DND-41 (cell line): ENCODE measurements around the gene UBA7.
A peak's percentile ranks its signal among the peaks of the same experiment; 100 is the strongest.

ENCODE experiments used
- ATAC-seq: fragments of 200-7000 bp; cut with Tn5 transposase; 3 replicates; pipeline ENCODE4 v1.9.1; 2021; ENCODE audit warnings: low read depth; ENCODE audit not compliant: insufficient read depth
- DNase-seq: peaks from one replicate; pipeline ENCODE4 v3.0.0-alpha.2; 2020
- H2AFZ ChIP-seq: 2 replicates; pipeline ENCODE4 v1.6.0; 2012; ENCODE audit warnings: low read depth, low read length
- H3K27ac ChIP-seq: 2 replicates; pipeline ENCODE4 v1.5.1; 2012; ENCODE audit warnings: low read length, inconsistent platforms
- H3K27me3 ChIP-seq: fragments of 200-600 bp; sonication (generic); 2 replicates; pipeline ENCODE4 v1.6.0; 2012; ENCODE audit warnings: low read length, mild to moderate bottlenecking, inconsistent platforms; ENCODE audit not compliant: insufficient read depth, poor library complexity
- H3K36me3 ChIP-seq: 2 replicates; pipeline ENCODE4 v1.5.1; 2012; ENCODE audit warnings: low read length, inconsistent platforms; ENCODE audit not compliant: insufficient read depth
- H3K4me1 ChIP-seq: 2 replicates; pipeline ENCODE4 v1.5.1; 2012; ENCODE audit warnings: mild to moderate bottlenecking, low read length; ENCODE audit not compliant: insufficient read depth
- H3K4me2 ChIP-seq: 2 replicates; pipeline ENCODE4 v1.6.0; 2012; ENCODE audit warnings: mild to moderate bottlenecking, moderate library complexity, low read length, inconsistent platforms; ENCODE audit not compliant: insufficient read depth
- H3K4me3 ChIP-seq, 2 experiments: fragments of 200-600 bp in 1 of 2; shearing (Covaris generic) in 1 of 2; 2 replicates each; pipeline ENCODE4 v1.5.1; 2012 to 2016; ENCODE audit warnings: inconsistent platforms in 2 of 2, low read length in 2 of 2, mild to moderate bottlenecking in 2 of 2, low read depth in 1 of 2, moderate library complexity in 1 of 2
- H3K79me2 ChIP-seq: 2 replicates; pipeline ENCODE4 v1.6.0; 2012; ENCODE audit warnings: low read length, inconsistent platforms; ENCODE audit not compliant: insufficient read depth
- H3K9ac ChIP-seq: 2 replicates; pipeline ENCODE4 v1.6.0; 2012; ENCODE audit warnings: low read depth, mild to moderate bottlenecking, inconsistent platforms, low read length, moderate library complexity
- H3K9me3 ChIP-seq: 2 replicates; pipeline ENCODE4 v1.5.1; 2012; ENCODE audit warnings: low read length, moderate library complexity, mild to moderate bottlenecking, inconsistent platforms; ENCODE audit not compliant: insufficient read depth, severe bottlenecking
- H4K20me1 ChIP-seq: 2 replicates; pipeline ENCODE4 v1.6.0; 2012; ENCODE audit warnings: low read length; ENCODE audit not compliant: insufficient read depth
- EZH2 ChIP-seq: IDR thresholded peaks from 3 replicates; pipeline ENCODE4 v1.6.1; 2012; ENCODE audit warnings: borderline replicate concordance, low read depth, mild to moderate bottlenecking, moderate library complexity, low read length, inconsistent platforms; ENCODE audit not compliant: severe bottlenecking
- TF ChIP-seq, protein P1 (sequence below): IDR thresholded peaks from 2 replicates; pipeline ENCODE4 v1.5.1; 2012; ENCODE audit warnings: borderline replicate concordance, low read length, moderate library complexity, mild to moderate bottlenecking; ENCODE audit not compliant: poor library complexity, severe bottlenecking; ENCODE audit errors: extremely low read depth

UBA7 gene

GRCh38 chr3:49803465-49804140 lies 10.2 kb downstream of the UBA7 start:
- H3K9ac ChIP-seq, result peak overlapping the region; percentile 59
- H2AFZ ChIP-seq, result peak overlapping the region; percentile 100
- peak; percentile 72 for TF ChIP-seq EZH2
- TF ChIP-seq, protein P1, sequence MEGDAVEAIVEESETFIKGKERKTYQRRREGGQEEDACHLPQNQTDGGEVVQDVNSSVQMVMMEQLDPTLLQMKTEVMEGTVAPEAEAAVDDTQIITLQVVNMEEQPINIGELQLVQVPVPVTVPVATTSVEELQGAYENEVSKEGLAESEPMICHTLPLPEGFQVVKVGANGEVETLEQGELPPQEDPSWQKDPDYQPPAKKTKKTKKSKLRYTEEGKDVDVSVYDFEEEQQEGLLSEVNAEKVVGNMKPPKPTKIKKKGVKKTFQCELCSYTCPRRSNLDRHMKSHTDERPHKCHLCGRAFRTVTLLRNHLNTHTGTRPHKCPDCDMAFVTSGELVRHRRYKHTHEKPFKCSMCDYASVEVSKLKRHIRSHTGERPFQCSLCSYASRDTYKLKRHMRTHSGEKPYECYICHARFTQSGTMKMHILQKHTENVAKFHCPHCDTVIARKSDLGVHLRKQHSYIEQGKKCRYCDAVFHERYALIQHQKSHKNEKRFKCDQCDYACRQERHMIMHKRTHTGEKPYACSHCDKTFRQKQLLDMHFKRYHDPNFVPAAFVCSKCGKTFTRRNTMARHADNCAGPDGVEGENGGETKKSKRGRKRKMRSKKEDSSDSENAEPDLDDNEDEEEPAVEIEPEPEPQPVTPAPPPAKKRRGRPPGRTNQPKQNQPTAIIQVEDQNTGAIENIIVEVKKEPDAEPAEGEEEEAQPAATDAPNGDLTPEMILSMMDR, result no peak
- peak; percentile 47 for DNase-seq
- H4K20me1 ChIP-seq, result peaks cover 18% of the 10 kb centered on the region
- ATAC-seq, result peak; percentile 11; the same call in 2 of the 3 replicates
- H3K27ac ChIP-seq, result no peak overlapping the region
- H3K27me3 ChIP-seq, result peaks cover 21% of the 10 kb centered on the region
- H3K9me3 ChIP-seq, result no peaks in the 10 kb centered on the region
- no peaks in the 10 kb centered on the region for H3K36me3 ChIP-seq
- peaks cover 57% of the 10 kb centered on the region for H3K4me1 ChIP-seq
- no peaks in the 10 kb centered on the region for H3K79me2 ChIP-seq
- peak overlapping the region; percentile 100 for H3K4me2 ChIP-seq
- peak overlapping the region; percentile 40 to 98; a peak in 3 of 4 replicates for H3K4me3 ChIP-seq

GRCh38 chr3:49802719-49803464 lies 10.9 kb downstream of the UBA7 start, which contains the start of gene INKA1:
TSS of gene INKA1 (plus strand) at chr3:49803261. CDS start at chr3:49803393, 132 bp downstream.
- H3K4me2 ChIP-seq, result peak within 1 kb of the TSS; percentile 100
- peak; percentile 85 for DNase-seq
- peak within 1 kb of the TSS; percentile 100 for H2AFZ ChIP-seq
- H3K79me2 ChIP-seq, result no peaks in the 10 kb centered on the region
- peak within 1 kb of the TSS; percentile 35; the same call in 1 of the 2 replicates for H3K27ac ChIP-seq
- TF ChIP-seq, protein P1, result no peak
- TF ChIP-seq EZH2, result no peak
- peak within 1 kb of the TSS; percentile 59 for H3K9ac ChIP-seq
- H3K9me3 ChIP-seq, result no peaks in the 10 kb centered on the region
- H3K4me3 ChIP-seq, result peak within 1 kb of the TSS; percentile 40 to 98
- peak; percentile 81 for ATAC-seq
- peaks cover 55% of the 10 kb centered on the region for H3K4me1 ChIP-seq
- peaks cover 18% of the 10 kb centered on the region for H4K20me1 ChIP-seq
- no peaks in the 10 kb centered on the region for H3K36me3 ChIP-seq
- peaks cover 21% of the 10 kb centered on the region for H3K27me3 ChIP-seq

- H3K4me2 ChIP-seq, result no peak overlapping the region
- no peak overlapping the region for H3K9ac ChIP-seq
Observed at GRCh38 chr3:49801160-49801559, 12.6 kb downstream of the UBA7 start.

More at GRCh38 chr3:49801160-49801559, 12.6 kb downstream of the UBA7 start:
- no peak overlapping the region for H3K4me3 ChIP-seq
- no peak overlapping the region for H2AFZ ChIP-seq
- no peaks in the 10 kb centered on the region for H3K9me3 ChIP-seq
- no peak for ATAC-seq
- TF ChIP-seq, protein P1, result no peak
- TF ChIP-seq EZH2, result no peak
- no peaks in the 10 kb centered on the region for H3K36me3 ChIP-seq
- DNase-seq, result no peak
- H3K27me3 ChIP-seq, result peaks cover 21% of the 10 kb centered on the region
- peaks cover 18% of the 10 kb centered on the region for H4K20me1 ChIP-seq
- no peaks in the 10 kb centered on the region for H3K79me2 ChIP-seq
- H3K4me1 ChIP-seq, result peaks cover 38% of the 10 kb centered on the region
- no peak overlapping the region for H3K27ac ChIP-seq
